Gastrocnemius medialis (tissue), 4 donors: Measurements from ENCODE around the gene HEATR3. TPM values are rescaled to one million over a fixed set of nuclear protein-coding genes. Genes with fewer than 3 reads are reported as not detected.
A peak's percentile ranks its signal among the peaks of the same experiment; 100 is the strongest.

Experiments
- ATAC-seq, 2 donors: fragments of 150-250 bp; one replicate each; pipeline ENCODE4 v1.9.1; 2016
- DNase-seq, 2 donors: peaks; one replicate each; pipeline ENCODE4 v3.0.0-alpha.2; 2019
- H3K27ac ChIP-seq, 4 donors: fragments of 200-600 bp; sonication (generic); 1 replicate in 1 of 4; 2 replicates in 3 of 4; pipeline ENCODE4 v1.5.1; 2016 to 2018; ENCODE audit warnings: mild to moderate bottlenecking in 2 of 4, moderate library complexity in 1 of 4
- H3K27me3 ChIP-seq, 3 donors: fragments of 200-600 bp; sonication (generic) in 2 of 3; 1 replicate in 1 of 3; 2 replicates in 2 of 3; pipeline versions ENCODE4 v1.5.1 to v1.6.0; 2016 to 2019; ENCODE audit warnings: mild to moderate bottlenecking in 1 of 3, moderate library complexity in 1 of 3
- H3K36me3 ChIP-seq, 2 donors: fragments of 200-600 bp; sonication (generic) in 1 of 2; one replicate each; pipeline ENCODE4 v1.5.1; 2017 to 2018
- H3K4me1 ChIP-seq, 2 donors: fragments of 200-600 bp; sonication (generic) in 1 of 2; one replicate each; pipeline ENCODE4 v1.5.1; 2016 to 2017; ENCODE audit warnings: mild to moderate bottlenecking in 2 of 2
- H3K4me3 ChIP-seq, 4 donors: fragments of 200-600 bp; sonication (generic) in 3 of 4; 1 replicate in 1 of 4; 2 replicates in 3 of 4; pipeline ENCODE4 v1.5.1; 2016 to 2019; ENCODE audit warnings: mild to moderate bottlenecking in 2 of 4
- H3K9me3 ChIP-seq, 3 donors: fragments of 200-600 bp; sonication (generic) in 2 of 3; 1 replicate in 1 of 3; 2 replicates in 2 of 3; pipeline ENCODE4 v1.5.1; 2016 to 2019
- POLR2A ChIP-seq, 2 donors: fragments of 450-650 bp; IDR thresholded peaks; one replicate each; pipeline ENCODE4 v1.6.1; 2017; ENCODE audit warnings: antibody characterized with exemption in 2 of 2, mild to moderate bottlenecking in 2 of 2, moderate library complexity in 2 of 2
- in situ Hi-C, 4 donors: fragments of 200-750 bp; cut with MboI; loops; one replicate each; pipeline versions ENCODE4 v1.15.0 to v1.8.0; 2017; ENCODE audit warnings: low sequenced_read_pairs in 4 of 4
- intact Hi-C: fragments of 100-400 bp; cut with DNase I; formaldehyde crosslinking; loops from one replicate; pipeline ENCODE4 v1.15.1; 2023; ENCODE audit warnings: low total_unique reads
- total RNA-seq, 4 donors: library from RNA; depleted of rRNA; stranded (reverse); fragments of >200 nt; gene quantifications; one replicate each; pipeline versions ENCODE4 v1.1.0 to v1.2.3, GENCODE V29; 2016
- TF ChIP-seq, protein P1 (sequence below), 5 experiments: fragments of 450-650 bp in 3 of 5; fragments of 200-600 bp in 2 of 5; sonication (generic) in 2 of 5; IDR thresholded peaks in 4 of 5; conservative IDR thresholded peaks in 1 of 5; 1 replicate in 4 of 5; 2 replicates in 1 of 5; pipeline ENCODE4 v1.5.1; 2016 to 2019; ENCODE audit warnings: antibody characterized with exemption in 5 of 5, mild to moderate bottlenecking in 3 of 5, moderate library complexity in 3 of 5

The HEATR3 gene
- total RNA-seq, 4 donors from 2014 or later = 13.1 to 25.8 (median 14.2) TPM

DNA sequence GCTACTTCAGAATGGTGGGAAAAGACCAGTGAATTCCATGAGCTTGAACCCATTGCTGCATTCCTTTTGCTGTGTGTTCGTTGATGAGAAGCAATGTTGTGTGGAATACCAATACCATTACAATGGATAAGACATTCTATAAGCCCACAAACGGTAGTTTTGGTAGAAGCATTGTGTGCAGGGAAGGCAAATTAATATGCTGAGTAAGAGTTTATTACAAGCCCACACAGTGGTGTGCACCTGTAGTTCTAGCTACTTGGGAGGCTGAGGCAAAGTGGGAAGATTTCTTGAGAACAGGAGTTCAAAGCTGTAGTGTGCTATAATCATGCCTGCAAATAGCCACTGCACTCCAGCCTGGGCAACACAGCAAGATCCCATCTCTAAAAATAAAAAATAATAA lies 67.4 kb downstream of the HEATR3 start:
- Histone ChIP-seq H3K9me3 (no peaks in the 10 kb centered on the region), H3K4me3 (no peak overlapping the region), H3K36me3 (no peaks in the 10 kb centered on the region), H3K4me1 (no peaks in the 10 kb centered on the region), H3K27ac (no peak overlapping the region), H3K27me3 (no peaks in the 10 kb centered on the region)
- intact Hi-C loops (no loop called here), in situ Hi-C loops (no loop called here)
- TF ChIP-seq, protein P1, sequence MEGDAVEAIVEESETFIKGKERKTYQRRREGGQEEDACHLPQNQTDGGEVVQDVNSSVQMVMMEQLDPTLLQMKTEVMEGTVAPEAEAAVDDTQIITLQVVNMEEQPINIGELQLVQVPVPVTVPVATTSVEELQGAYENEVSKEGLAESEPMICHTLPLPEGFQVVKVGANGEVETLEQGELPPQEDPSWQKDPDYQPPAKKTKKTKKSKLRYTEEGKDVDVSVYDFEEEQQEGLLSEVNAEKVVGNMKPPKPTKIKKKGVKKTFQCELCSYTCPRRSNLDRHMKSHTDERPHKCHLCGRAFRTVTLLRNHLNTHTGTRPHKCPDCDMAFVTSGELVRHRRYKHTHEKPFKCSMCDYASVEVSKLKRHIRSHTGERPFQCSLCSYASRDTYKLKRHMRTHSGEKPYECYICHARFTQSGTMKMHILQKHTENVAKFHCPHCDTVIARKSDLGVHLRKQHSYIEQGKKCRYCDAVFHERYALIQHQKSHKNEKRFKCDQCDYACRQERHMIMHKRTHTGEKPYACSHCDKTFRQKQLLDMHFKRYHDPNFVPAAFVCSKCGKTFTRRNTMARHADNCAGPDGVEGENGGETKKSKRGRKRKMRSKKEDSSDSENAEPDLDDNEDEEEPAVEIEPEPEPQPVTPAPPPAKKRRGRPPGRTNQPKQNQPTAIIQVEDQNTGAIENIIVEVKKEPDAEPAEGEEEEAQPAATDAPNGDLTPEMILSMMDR (IDR thresholded peaks at IDR 0.05 in 4 of 5, conservative IDR thresholded peaks at IDR 0.05 in 1 of 5) = no peak
- no peak for TF ChIP-seq POLR2A (IDR thresholded peaks at IDR 0.05)
- DNase-seq (no peak), ATAC-seq (no peak)

GRCh38 chr16:50136399-50136798 lies 70.6 kb downstream of the HEATR3 start:
- H3K4me1 ChIP-seq = no peaks in the 10 kb centered on the region
- in situ Hi-C loops = no loop called here
- H3K27me3 ChIP-seq = no peaks in the 10 kb centered on the region
- no peak overlapping the region for H3K4me3 ChIP-seq
- H3K27ac ChIP-seq = no peak overlapping the region
- ATAC-seq = no peak
- no peaks in the 10 kb centered on the region for H3K36me3 ChIP-seq
- DNase-seq = no peak
- TF ChIP-seq, protein P1 (IDR thresholded peaks at IDR 0.05 in 4 of 5, conservative IDR thresholded peaks at IDR 0.05 in 1 of 5) = no peak
- no peak for TF ChIP-seq POLR2A (IDR thresholded peaks at IDR 0.05)
- H3K9me3 ChIP-seq = no peaks in the 10 kb centered on the region
- intact Hi-C loops = no loop called here

DNA sequence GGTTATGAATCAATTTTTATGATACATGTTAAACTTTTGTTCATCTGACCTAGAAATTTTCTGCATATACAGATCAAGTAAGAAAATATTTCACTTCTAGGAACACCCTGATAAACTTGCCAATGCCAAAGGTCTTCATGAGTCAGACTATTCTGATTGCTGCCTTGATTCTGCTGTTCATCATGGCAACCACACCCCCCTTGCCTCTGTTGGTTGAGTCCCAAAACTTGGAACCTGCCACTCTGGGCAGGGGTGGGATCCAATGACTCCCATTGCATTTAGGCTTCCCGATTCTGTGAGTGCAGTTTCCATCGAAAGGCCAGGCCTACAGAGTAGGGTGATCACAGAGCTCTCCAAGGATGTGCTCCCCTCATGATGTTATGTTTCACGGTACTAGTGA lies 71.5 kb downstream of the HEATR3 start:
- Histone ChIP-seq H3K9me3 (no peaks in the 10 kb centered on the region), H3K36me3 (no peaks in the 10 kb centered on the region), H3K27ac (no peak overlapping the region), H3K27me3 (no peaks in the 10 kb centered on the region), H3K4me1 (no peaks in the 10 kb centered on the region), H3K4me3 (no peak overlapping the region)
- no peak for ATAC-seq
- in situ Hi-C loops (no loop called here), intact Hi-C loops (no loop called here)
- DNase-seq = no peak
- TF ChIP-seq, protein P1 (IDR thresholded peaks at IDR 0.05 in 4 of 5, conservative IDR thresholded peaks at IDR 0.05 in 1 of 5) = no peak
- no peak for TF ChIP-seq POLR2A (IDR thresholded peaks at IDR 0.05)

- Histone ChIP-seq H3K4me3 (no peak overlapping the region), H3K4me1 (peaks cover 0 to 8% of the 10 kb centered on the region in 2 donors), H3K9me3 (no peaks in the 10 kb centered on the region), H3K27me3 (no peaks in the 10 kb centered on the region), H3K27ac (no peak overlapping the region), H3K36me3 (no peaks in the 10 kb centered on the region)
- intact Hi-C loops (no loop called here), in situ Hi-C loops (no loop called here)
- DNase-seq (no peak), ATAC-seq (no peak)
- TF ChIP-seq POLR2A (IDR thresholded peaks at IDR 0.05) = no peak
- TF ChIP-seq, protein P1 (IDR thresholded peaks at IDR 0.05 in 4 of 5, conservative IDR thresholded peaks at IDR 0.05 in 1 of 5) = no peak
Measured at GRCh38 chr16:50139580-50139979, 73.8 kb downstream of the HEATR3 start.

GRCh38 chr16:50144211-50144610 lies 78.4 kb downstream of the HEATR3 start:
- ATAC-seq = peak; percentile 75 to 93
- intact Hi-C loops = no loop called here

More at GRCh38 chr16:50144211-50144610, 78.4 kb downstream of the HEATR3 start:
- TF ChIP-seq, protein P1 (IDR thresholded peaks at IDR 0.05 in 4 of 5, conservative IDR thresholded peaks at IDR 0.05 in 1 of 5) = no peak
- TF ChIP-seq POLR2A (IDR thresholded peaks at IDR 0.05) = no peak
- no peaks in the 10 kb centered on the region for H3K27me3 ChIP-seq
- no peak for DNase-seq
- H3K9me3 ChIP-seq = no peaks in the 10 kb centered on the region
- no peaks in the 10 kb centered on the region for H3K36me3 ChIP-seq
- no peak overlapping the region for H3K27ac ChIP-seq
- H3K4me1 ChIP-seq = peaks cover 11 to 22% of the 10 kb centered on the region in 2 donors
- in situ Hi-C loops = loop anchor here in 2 of 4 donors (10.0 kb wide), 2 partner anchors 61 to 79 kb away; partner anchors contain the start of gene HEATR3 (in 1 of the 2)
- H3K4me3 ChIP-seq = no peak overlapping the region
